NCI-H1930 (cell line): ENCODE results near the gene LHX2.
"Not testable (repeated sequence)": the region's sequence is repeated elsewhere in the genome, so short reads cannot be mapped to it uniquely, and the experiment has no call there.

Experiments used
- DNase-seq, 2 experiments: peaks; one replicate each; lab custom pipeline; 2025; lab: John Stamatoyannopoulos, UW

LHX2 gene

DNA sequence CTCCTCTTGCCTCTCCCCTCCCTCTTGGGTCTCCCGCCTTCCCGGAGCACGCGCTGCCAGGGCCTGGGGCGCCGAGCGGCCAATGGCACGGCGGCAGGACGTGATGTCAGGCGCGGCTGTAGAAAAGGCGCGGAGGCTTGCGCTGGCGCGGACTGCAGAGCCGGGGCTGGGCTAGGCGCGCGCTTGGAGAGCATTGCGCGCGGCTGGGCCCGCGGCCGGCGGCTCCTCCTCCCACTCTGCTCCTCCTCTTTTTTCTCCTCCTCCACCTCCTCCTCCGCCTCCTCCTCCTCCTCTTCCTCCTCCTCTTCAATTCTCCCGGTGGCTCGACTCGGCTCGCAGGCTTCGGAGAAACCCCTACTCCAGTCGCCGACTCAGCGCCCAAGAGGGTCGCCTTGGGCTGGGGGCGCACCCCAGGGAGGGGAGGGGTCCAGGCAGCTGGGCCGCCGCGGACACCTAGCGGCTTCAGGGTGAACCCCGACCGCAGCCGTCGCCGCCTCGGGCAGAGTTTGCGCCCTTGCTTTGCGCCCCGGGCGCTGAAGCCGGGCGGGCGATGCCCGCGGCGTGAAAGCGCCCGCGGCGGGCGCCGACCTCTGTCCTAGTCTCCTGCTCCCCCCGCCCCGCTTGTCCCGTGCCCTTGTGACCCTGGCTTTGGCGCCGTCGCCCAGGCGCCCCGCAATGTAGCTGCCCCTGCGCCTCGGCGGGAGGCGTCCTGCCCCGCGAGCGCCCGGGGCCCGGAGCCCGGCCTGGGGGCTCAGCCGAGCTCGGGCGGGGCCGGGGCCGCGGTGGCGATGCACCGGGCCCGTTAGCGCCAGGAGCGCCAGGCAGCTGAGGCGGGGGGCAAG, at the start of gene LHX2:
Gene LHX2 (plus strand): TSS at position 309 of the 842 bp plus-strand sequence. CDS start 581 bp downstream, outside the sequence.
- peak; percentile 88 to 91 for DNase-seq

- no peak for DNase-seq
Observed at GRCh38 chr9:123964761-123965160, 46.8 kb upstream of the LHX2 start.

DNA sequence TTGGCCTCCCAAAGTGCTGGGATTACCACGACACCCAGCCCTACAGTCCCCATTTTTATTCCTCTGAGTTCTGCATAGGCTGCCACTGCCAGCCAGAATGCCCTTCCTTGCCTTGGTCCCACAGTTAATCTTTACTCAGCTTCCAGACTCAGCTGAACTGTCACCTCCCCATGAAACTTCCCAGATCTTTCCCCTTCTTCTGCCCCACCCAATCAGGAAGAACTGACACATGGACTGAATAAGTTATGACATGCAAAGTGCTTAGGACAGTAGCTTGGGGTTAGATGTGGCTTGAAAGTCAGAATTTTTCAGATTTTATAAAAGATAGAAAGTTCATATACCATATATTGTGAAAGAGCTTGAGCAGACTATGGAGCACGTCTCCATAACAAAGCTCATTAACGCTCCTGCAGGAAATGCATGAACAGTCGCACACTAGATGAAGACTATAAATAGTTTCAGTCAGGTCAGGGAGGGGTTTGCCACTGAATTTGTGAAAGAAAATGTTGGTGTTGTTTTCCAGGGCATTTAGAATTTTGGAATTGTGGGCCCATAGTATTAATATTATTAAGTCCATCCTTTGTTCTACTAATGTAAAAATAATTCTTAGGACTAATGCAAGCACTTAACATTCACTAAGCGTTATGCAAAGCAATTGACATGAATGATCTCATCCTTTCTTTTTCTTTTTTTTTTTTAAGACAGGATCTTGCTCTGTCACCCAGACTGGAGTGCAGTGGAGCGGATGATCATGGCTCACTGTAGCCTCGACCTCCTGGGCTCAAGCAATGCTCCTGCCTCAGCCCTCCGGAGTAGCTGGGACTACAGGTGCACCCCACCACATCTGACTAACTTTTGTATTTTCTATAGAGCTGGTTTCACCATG, 45.5 kb upstream of the LHX2 start:
- no peak for DNase-seq

DNA sequence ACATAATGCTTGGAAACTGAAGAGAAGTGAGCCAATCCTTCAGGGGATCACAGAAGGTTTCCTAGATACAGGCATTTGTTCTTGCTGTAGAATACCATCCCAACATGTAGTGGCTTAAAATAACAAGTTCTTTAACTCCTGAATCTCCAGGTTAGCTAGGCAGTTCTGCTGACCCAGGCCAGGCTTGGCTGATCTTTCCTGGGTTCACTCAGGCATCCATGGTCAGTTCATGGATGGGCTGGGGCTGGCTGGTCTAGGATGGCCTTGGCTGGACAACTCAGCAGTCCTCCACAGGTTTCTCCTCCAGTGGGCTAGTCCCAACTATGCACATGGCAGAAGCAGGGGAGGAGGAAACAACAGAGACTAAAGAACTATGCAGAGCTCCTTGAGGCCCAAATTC, 44.2 kb upstream of the LHX2 start:
- no peak for DNase-seq

DNA sequence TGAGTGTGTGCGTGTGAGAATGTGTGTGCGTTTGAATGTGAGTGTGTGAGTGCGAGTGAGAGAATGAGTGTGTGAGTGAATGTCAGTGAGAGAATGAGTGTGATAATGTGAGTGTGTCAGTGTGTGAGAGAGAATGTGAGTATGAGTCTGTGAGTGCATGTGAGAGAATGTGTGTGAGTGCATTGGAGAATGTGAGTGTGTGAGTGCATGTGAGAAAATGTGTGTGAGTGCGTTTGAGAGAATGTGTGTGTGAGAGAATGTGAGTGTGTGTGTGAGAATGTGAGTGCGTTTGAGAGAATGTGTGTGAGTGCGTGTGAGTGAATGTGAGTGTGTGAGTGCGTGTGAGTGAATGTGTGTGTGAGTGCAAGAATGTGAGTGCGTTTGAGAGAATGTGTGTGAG, 39.0 kb upstream of the LHX2 start:
- DNase-seq, result no peak

GRCh38 chr9:123973590-123974223, 37.9 kb upstream of the LHX2 start:
- DNase-seq, result no peak

DNA sequence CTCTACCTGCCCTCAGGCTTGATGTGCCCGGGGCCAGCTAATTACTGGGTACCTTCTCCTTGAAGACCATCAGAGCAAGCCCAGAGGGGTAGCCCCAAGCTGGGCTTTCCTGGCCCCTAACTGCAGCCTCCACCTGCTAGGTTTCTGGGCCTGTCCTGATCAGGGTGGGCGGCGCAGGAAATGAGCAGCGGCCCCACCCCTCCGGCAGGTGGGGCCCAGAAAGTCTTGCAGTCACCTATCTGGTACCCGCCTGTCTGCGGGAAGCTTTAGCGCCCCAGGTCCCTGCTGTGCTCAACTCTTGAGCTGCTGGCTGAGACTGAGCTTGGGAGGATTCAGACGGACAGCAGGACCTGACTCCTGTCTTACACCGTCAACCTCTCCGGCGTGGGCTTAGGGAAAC, 37.1 kb upstream of the LHX2 start:
- DNase-seq, result no peak

DNA sequence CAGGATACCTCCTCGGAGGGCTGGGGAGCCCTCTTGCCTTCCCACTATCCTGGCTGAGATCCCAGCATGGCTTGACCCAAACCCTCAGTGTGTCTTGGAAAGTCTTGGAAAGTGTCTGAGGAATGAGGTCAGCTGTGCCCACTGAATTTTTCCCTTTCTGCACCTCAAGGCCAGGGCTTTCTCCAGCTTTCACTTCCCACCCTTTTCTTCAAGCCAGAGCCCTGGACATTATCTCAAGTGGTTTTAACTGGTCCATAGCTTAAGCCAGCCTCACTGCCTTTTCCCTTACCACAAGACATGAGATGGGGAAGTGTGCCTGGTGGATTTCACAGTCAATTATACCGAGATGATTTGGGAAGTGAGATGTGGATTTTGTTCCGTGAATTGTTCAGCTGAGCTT, 35.7 kb upstream of the LHX2 start:
- DNase-seq, result no peak

DNA sequence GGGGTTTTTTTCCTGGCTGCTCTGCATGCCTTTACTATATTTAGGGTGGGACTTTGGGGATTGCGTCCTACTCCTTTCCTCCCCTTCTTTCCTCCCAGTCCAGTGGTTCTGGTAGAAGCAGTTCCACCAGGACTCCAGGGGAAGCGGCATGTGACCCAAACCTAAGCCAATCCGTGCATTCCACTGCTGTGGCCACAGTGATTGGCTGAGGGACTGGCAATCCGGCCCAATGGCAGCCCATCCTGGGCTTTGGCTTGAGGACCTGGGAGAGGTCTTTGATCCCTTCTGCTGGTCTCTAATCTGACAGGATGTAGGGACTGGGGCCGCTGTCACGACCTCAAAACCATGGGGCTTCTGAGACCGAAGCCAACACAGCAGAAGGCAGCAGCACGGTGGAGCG, 35.0 kb upstream of the LHX2 start:
- DNase-seq, result not testable (repeated sequence)

DNA sequence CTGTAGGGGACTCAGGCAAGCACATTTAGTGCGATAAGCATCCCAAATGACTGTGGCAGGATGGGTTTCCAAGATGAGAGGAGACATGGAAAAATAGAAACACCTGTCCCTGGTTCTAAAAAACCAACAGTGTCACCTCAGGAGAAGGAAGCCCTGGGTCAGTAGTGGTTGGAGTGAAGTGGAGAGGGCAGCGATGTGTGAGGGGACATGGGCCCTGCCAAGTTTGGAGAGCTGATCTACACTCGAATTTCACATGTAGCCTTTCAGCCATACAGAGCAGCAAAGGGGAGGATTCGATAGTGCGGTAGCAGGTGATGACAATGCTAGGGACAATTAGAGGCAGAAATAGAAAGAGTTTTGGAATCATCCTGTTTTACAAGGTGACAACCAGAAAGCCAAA, 32.6 kb upstream of the LHX2 start:
- no peak for DNase-seq

DNA sequence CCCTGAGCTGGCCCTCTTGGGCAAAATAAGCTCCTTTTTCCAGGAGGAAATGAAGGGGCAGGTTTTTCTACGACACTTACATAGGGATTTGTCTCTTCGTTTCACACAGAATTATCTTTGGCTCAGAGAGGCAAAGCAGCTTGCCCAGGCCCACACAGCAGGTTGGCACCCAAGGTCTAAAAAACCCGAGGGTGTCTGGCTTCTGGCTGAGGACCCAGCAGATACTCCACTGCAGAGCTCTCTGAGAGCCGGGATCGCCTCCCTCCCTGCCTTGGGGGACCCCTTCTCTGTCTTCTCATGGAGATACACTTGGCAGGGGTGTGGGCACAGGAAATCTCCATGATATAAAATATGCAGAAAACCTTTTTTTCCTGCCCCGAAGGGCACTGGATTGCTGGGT, 29.0 kb upstream of the LHX2 start:
- DNase-seq, result no peak

DNA sequence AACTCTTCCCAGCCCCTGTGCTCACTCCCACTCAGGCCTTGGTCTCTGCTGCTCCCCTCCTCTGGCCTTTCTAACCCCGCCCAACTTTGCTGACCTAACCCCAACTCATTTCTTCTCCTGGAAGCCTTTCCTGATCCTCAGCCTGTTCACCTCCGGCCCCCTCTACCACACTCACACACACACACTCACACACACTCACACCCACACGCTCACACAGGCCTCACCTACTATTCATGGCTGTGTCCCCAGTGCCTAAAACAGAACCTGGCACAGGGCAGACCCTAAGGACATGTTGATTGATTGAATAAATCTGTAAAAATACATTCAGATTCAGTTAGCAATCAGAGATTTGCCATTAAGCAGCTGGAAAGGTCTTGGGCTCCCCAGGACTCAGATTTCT, 28.5 kb upstream of the LHX2 start:
- no peak for DNase-seq

DNA sequence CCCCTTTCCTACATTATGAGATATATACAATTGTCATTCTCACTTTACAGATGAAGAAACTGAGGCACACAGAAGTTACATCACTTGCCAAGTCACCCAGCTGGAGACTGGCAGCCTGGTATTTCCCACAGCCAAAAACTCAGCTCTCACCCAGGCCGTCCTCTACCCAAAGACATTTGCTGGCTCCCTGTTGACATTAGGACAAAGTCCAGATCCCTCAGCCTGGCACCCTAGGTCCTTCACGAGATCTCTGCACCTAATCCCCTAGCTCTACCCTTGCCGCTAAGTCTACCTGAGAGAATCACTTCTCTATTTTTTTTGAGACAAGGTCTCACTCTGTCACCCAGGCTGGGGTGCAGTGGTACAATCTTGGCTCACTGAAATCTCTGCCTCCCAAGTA, 26.8 kb upstream of the LHX2 start:
- DNase-seq, result no peak

DNA sequence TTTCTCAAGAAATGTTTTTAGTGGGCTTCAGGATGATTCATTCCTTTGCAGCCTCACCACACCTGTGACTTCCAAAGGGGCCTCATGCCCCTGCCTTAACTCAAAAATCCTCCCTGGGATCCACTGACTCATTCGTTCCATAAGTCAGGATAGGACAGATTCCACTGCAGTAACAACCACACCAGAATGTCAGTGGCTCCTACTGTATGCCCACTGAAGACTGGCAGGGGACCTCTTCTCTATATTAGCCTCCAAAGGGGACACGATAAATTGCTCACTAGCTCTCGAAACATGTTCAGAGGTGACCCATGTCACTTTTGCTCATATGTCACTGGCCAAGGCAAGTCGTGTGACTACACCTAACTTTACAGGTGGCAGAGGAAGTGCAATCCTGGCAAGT, 25.7 kb upstream of the LHX2 start:
- DNase-seq, result no peak

DNA sequence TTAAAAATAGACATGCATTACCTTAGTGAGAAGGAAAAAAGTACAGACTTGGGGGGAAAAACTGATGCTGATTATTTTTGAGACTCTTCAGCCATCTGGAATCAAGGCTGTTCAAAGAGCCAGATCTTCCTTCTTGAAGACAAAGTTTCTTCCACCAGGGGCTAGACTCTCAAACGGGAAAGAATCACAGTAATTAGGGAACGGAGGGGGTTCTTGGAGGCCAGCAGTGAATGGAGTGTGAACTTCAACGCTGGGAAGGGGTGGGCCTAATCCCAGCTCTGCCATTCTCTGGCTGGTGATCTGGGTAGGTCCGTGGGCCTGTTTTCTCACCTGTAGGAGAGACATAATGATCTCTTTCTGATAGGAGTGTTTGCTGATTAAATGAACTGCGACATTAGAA, 21.1 kb upstream of the LHX2 start:
- DNase-seq, result no peak

DNA sequence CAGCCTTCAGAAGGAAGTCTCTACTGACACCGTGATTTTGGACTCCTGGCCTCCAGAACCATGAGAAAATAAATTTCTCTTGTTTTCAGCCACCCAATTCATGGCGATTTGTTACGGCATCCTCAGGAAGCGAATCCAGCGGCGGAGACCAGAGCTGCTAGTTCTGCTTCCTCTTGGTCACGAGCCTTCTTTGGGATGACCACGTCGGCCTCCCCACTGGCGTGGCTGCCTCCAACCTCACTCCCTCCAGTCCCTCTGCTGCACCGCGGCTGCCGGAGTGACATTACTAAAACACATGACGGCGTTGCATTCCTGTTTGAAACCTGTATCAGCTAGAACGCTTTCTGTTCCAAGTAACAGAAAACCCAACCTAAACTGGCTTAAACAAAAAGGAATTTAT, 18.9 kb upstream of the LHX2 start:
- DNase-seq, result not testable (repeated sequence)

GRCh38 chr9:123996731-123997421, 14.7 kb upstream of the LHX2 start:
- no peak for DNase-seq

GRCh38 chr9:123997665-123998277, 13.8 kb upstream of the LHX2 start:
- DNase-seq, result no peak

DNA sequence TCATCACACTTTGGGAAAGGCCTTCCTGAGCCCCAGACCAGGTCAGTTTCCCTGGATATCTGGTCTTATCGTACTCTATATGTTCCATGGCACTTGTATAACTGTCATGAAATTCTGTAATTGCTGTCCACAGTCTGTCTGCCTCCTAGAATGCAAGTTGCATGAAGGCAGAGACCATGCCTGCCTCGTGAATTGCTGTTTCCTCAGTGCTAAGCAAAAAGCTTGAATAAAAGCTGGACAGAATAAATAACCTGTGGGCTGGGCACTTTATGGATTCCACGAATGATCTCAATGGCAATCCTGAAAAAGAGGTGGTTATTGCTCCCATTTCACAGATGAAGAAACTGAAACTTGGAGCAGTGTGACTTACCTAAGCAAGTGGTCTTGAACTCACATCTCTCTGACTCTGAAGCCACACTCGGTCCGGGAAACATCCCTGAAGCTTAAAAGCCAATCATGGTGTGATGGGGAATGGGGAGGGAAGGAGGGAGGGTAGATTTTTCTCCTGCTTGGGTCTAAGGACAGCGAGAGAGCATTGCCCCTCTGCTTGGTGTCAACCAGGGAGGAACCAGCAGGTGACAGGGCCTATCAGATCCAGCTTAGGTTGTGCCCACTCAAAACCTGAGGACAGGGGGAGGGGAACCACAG, 13.2 kb upstream of the LHX2 start:
- DNase-seq, result no peak

GRCh38 chr9:123998970-123999621, 12.5 kb upstream of the LHX2 start:
- DNase-seq, result no peak

- DNase-seq, result no peak
Observed at GRCh38 chr9:123999661-124000060, 11.9 kb upstream of the LHX2 start.
